Endothelial cell of umbilical vein (primary cell): ENCODE results near the gene BCAS3.

Experiments used
- EZH2 ChIP-seq: IDR thresholded peaks from 2 replicates; pipeline ENCODE4 v1.6.1; 2012; ENCODE audit warnings: borderline replicate concordance, low read depth, mild to moderate bottlenecking, moderate library complexity, low read length, inconsistent platforms; ENCODE audit not compliant: severe bottlenecking
- GATA2 ChIP-seq: IDR thresholded peaks from 2 replicates; pipeline ENCODE4 v1.7.0; 2011; ENCODE audit warnings: low read depth, mild to moderate bottlenecking, moderate library complexity, mixed read lengths, low read length; ENCODE audit not compliant: insufficient read length, insufficient read depth
- POLR2A ChIP-seq: IDR thresholded peaks from 2 replicates; pipeline ENCODE4 v1.6.1; 2012; ENCODE audit warnings: low read depth, mild to moderate bottlenecking, control low read depth, low read length
- POLR2AphosphoS5 ChIP-seq: IDR thresholded peaks from 2 replicates; pipeline ENCODE4 v1.6.1; 2012; ENCODE audit warnings: low read depth, mild to moderate bottlenecking, control low read depth, low read length, moderate library complexity; ENCODE audit not compliant: insufficient read depth
- TF ChIP-seq, protein P1 (sequence below), 2 donors: IDR thresholded peaks; 1 replicate in 1 of 2; 2 replicates in 1 of 2; pipeline ENCODE4 v1.5.1; 2011; ENCODE audit warnings: low read length in 2 of 2, mild to moderate bottlenecking in 2 of 2, moderate library complexity in 2 of 2, control low read depth in 1 of 2, inconsistent platforms in 1 of 2, low read depth in 1 of 2; ENCODE audit not compliant: insufficient read depth in 1 of 2; ENCODE audit errors: extremely low read depth in 1 of 2

DNA sequence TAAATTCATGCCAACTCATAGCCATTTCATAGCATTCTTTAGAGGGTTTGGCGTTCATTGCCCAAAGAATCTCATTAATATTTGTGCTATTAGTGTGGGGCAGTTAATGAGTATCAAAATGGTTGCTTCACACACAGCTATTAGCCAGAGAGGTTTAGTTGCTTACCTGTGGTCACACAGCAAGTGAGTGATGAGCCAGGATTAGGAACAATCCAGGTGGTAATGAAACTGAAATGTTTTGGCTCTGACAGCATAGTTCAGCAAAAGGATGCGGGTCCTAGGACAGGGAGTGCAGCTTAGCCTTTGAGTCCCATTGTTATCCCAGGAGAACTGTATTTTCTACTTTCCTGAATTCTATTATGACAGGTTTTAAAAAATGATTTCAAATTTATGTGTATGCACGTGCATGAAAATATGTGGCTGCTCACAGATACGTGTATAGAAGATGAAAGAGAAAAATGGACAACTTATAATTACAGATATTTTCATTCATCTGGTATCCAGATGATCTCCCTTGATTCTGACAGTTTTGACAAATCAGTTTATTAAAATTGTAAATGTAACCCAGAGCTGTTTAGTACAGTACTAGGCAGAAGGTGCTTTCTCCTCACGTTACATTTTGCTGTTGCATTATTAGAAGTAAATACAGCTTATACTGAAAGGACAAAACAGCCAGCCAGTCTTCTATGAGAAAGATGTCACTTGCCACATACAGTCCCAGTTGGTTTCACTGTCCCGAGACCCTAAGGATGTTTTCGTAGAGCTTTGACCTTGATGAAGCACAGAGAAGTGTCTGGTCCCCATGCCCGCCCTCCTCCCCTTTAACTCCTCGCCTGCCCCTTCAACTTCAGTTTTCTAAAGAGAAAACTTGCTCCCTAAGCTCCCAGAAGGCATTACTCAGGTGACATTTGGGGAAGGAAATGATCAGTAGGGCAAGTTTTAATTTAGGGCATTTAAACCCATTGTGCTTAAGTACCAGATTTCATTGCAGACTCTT, 622.2 kb downstream of the BCAS3 start:
- TF ChIP-seq, protein P1, sequence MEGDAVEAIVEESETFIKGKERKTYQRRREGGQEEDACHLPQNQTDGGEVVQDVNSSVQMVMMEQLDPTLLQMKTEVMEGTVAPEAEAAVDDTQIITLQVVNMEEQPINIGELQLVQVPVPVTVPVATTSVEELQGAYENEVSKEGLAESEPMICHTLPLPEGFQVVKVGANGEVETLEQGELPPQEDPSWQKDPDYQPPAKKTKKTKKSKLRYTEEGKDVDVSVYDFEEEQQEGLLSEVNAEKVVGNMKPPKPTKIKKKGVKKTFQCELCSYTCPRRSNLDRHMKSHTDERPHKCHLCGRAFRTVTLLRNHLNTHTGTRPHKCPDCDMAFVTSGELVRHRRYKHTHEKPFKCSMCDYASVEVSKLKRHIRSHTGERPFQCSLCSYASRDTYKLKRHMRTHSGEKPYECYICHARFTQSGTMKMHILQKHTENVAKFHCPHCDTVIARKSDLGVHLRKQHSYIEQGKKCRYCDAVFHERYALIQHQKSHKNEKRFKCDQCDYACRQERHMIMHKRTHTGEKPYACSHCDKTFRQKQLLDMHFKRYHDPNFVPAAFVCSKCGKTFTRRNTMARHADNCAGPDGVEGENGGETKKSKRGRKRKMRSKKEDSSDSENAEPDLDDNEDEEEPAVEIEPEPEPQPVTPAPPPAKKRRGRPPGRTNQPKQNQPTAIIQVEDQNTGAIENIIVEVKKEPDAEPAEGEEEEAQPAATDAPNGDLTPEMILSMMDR (IDR thresholded peaks at IDR 0.05; ENCODE audit: extremely low read depth in 1 of 2, insufficient read depth in 1 of 2, low read depth in 1 of 2, low read length in 2 of 2): no peak
- TF ChIP-seq POLR2A: no peak
- TF ChIP-seq EZH2: no peak
- TF ChIP-seq POLR2AphosphoS5: no peak
- TF ChIP-seq GATA2: no peak
